Endodermal cell (in vitro differentiated cells): Measurements from ENCODE around the gene ASMT. TPM values are rescaled to one million over a fixed set of nuclear protein-coding genes. Genes with fewer than 3 reads are reported as not detected.
A peak's percentile ranks its signal among the peaks of the same experiment; 100 is the strongest.

Source experiments
- DNase-seq: peaks from one replicate; pipeline ENCODE4 v3.0.0-alpha.2; 2017
- H3K27ac ChIP-seq: 2 replicates; pipeline ENCODE4 v1.5.1; 2013; ENCODE audit warnings: mild to moderate bottlenecking, low read depth, low read length, moderate library complexity
- H3K27me3 ChIP-seq: 2 replicates; pipeline ENCODE4 v1.6.1; 2013; ENCODE audit warnings: mild to moderate bottlenecking, low read length, moderate library complexity; ENCODE audit not compliant: insufficient read depth, control insufficient read depth, poor library complexity, severe bottlenecking
- H3K36me3 ChIP-seq: 2 replicates; pipeline ENCODE4 v1.7.0; 2013; ENCODE audit warnings: mild to moderate bottlenecking, low read length, moderate library complexity; ENCODE audit not compliant: control insufficient read depth, insufficient read depth
- H3K4me1 ChIP-seq: one replicate; pipeline ENCODE4 v1.7.0; 2013; ENCODE audit warnings: low read length; ENCODE audit not compliant: control insufficient read depth, insufficient read depth
- H3K4me3 ChIP-seq: 2 replicates; pipeline ENCODE4 v1.5.1; 2013; ENCODE audit warnings: mild to moderate bottlenecking, low read length, moderate library complexity
- H3K9ac ChIP-seq: 2 replicates; pipeline ENCODE4 v1.6.1; 2013; ENCODE audit warnings: mild to moderate bottlenecking, low read length, moderate library complexity; ENCODE audit not compliant: poor library complexity, severe bottlenecking; ENCODE audit errors: extremely low read depth
- H3K9me3 ChIP-seq: 2 replicates; pipeline ENCODE4 v1.6.1; 2013; ENCODE audit warnings: mild to moderate bottlenecking, low read length, moderate library complexity; ENCODE audit not compliant: control insufficient read depth
- H3K27ac Mint-ChIP-seq: 2 replicates; pipeline ENCODE4 v1.8.0; 2020; ENCODE audit warnings: mixed read lengths
- H3K27me3 Mint-ChIP-seq: 2 replicates; pipeline ENCODE4 v1.8.0; 2021; ENCODE audit warnings: mild to moderate bottlenecking, mixed read lengths; ENCODE audit not compliant: insufficient read depth
- H3K36me3 Mint-ChIP-seq: 2 replicates; pipeline ENCODE4 v1.8.0; 2020; ENCODE audit warnings: low read depth, mixed read lengths
- H3K4me1 Mint-ChIP-seq: 2 replicates; pipeline ENCODE4 v1.8.0; 2020; ENCODE audit warnings: mixed read lengths
- H3K4me3 Mint-ChIP-seq: 2 replicates; pipeline ENCODE4 v1.8.0; 2020; ENCODE audit warnings: mild to moderate bottlenecking, moderate library complexity, mixed read lengths
- H3K9me3 Mint-ChIP-seq: 2 replicates; pipeline ENCODE4 v1.8.0; 2020; ENCODE audit warnings: mild to moderate bottlenecking, mixed read lengths
- CTCF ChIP-seq: fragments of 200-600 bp; sonication (generic); conservative IDR thresholded peaks from 2 replicates; pipeline ENCODE4 v1.5.0; 2021; ENCODE audit warnings: antibody characterized with exemption, mild to moderate bottlenecking
- WGBS, 2 experiments: methylation state at CpG; one replicate each; pipeline versions ENCODE4 v1.1.5 to v1.1.7; 2013; ENCODE audit warnings: missing lambda C conversion rate in 2 of 2, mixed read lengths in 1 of 2; ENCODE audit not compliant: insufficient coverage in 1 of 2, insufficient read length in 1 of 2; 5-methylcytosine and 5-hydroxymethylcytosine counted together
- total RNA-seq, 2 donors: library from RNA; stranded (reverse); fragmentation: NEBNext Ultra II Directional in 1 of 2; extraction: Animal tissue kit (Norgen Biotek cat#: 25700) in 1 of 2; gene quantifications; 2 replicates in 1 of 2; 3 replicates in 1 of 2; pipeline ENCODE4 v1.2.1, GENCODE V29; 2021

ASMT gene
- total RNA-seq, 2 donors from 2014 or later: not detected

- no peak for DNase-seq
- no peaks in the 10 kb centered on the region for H3K9me3 ChIP-seq
- no peaks in the 10 kb centered on the region for H3K4me1 ChIP-seq
- no peaks in the 10 kb centered on the region for H3K27me3 ChIP-seq
- no peak overlapping the region for H3K27ac ChIP-seq
- no peak overlapping the region for H3K9ac ChIP-seq
- no peaks in the 10 kb centered on the region for H3K36me3 ChIP-seq
- Mint-ChIP-seq H3K36me3 (no peaks in the 10 kb centered on the region), H3K27ac (no peak overlapping the region), H3K9me3 (peaks cover 4% of the 10 kb centered on the region), H3K27me3 (peaks cover 3% of the 10 kb centered on the region), H3K4me3 (no peak overlapping the region), H3K4me1 (no peaks in the 10 kb centered on the region)
- WGBS, 2 experiments: 67 to 76% methylated on average over 1 of the region's 2 CpGs
- H3K4me3 ChIP-seq: no peak overlapping the region
- no peak for TF ChIP-seq CTCF
Measured at GRCh38 chrX:1577845-1578244, 37.0 kb upstream of the ASMT start.

- H3K4me3 Mint-ChIP-seq: no peak overlapping the region
- no peaks in the 10 kb centered on the region for H3K4me1 Mint-ChIP-seq
- Histone ChIP-seq H3K27ac (no peak overlapping the region), H3K4me3 (no peak overlapping the region), H3K9ac (no peak overlapping the region), H3K27me3 (no peaks in the 10 kb centered on the region), H3K9me3 (no peaks in the 10 kb centered on the region), H3K4me1 (no peaks in the 10 kb centered on the region), H3K36me3 (no peaks in the 10 kb centered on the region)
- TF ChIP-seq CTCF: no peak
- 69 to 76% methylated on average over 3 to 6 of the region's 6 CpGs for WGBS, 2 experiments
- no peak for DNase-seq
- no peak overlapping the region for H3K27ac Mint-ChIP-seq
- H3K36me3 Mint-ChIP-seq: no peaks in the 10 kb centered on the region
- peaks cover 4% of the 10 kb centered on the region for H3K9me3 Mint-ChIP-seq
- H3K27me3 Mint-ChIP-seq: peaks cover 3% of the 10 kb centered on the region
Measured at GRCh38 chrX:1578511-1579173, 36.2 kb upstream of the ASMT start.

- Histone ChIP-seq H3K4me3 (no peak overlapping the region), H3K9me3 (no peaks in the 10 kb centered on the region), H3K27me3 (no peaks in the 10 kb centered on the region), H3K9ac (no peak overlapping the region), H3K4me1 (no peaks in the 10 kb centered on the region), H3K27ac (no peak overlapping the region), H3K36me3 (no peaks in the 10 kb centered on the region)
- DNase-seq: peak; percentile 86
- H3K27me3 Mint-ChIP-seq: peaks cover 3% of the 10 kb centered on the region
- WGBS, 2 experiments: 55 to 75% methylated on average over 1 to 3 of the region's 4 CpGs
- H3K4me1 Mint-ChIP-seq: no peaks in the 10 kb centered on the region
- H3K9me3 Mint-ChIP-seq: peaks cover 4% of the 10 kb centered on the region
- H3K4me3 Mint-ChIP-seq: no peak overlapping the region
- no peaks in the 10 kb centered on the region for H3K36me3 Mint-ChIP-seq
- no peak overlapping the region for H3K27ac Mint-ChIP-seq
- peak; percentile 85 for TF ChIP-seq CTCF
Measured at GRCh38 chrX:1581132-1581531, 33.7 kb upstream of the ASMT start.
